ENCODE measurements around the gene CHD9. TPM values are rescaled to one million over a fixed set of nuclear protein-coding genes. Genes with fewer than 3 reads are reported as not detected.

CHD9 gene
- total and polyA plus RNA-seq, 9 of the 15 experiments (the other 6 are each of a cell fraction or from before 2014, with no cell fraction given): 29.0 to 69.3 (median 40.6) TPM

- Histone ChIP-seq H3K27me3 (ENCODE audit: control insufficient read depth in 2 of 2, insufficient read depth in 2 of 2, low read length in 2 of 2) (no peaks in the 10 kb centered on the region), H3K4me3 (no peak overlapping the region), H3K9me3 (replicated peaks; ENCODE audit: control insufficient read depth, insufficient read depth, low read depth, low read length) (no peaks in the 10 kb centered on the region; the same call in 1 of the 2 replicates), H3K9me1 (ENCODE audit: control insufficient read depth, insufficient read depth, low read length) (no peaks in the 10 kb centered on the region), H3K36me3 (ENCODE audit: control insufficient read depth, insufficient read depth, low read length) (peaks cover 26% of the 10 kb centered on the region), H3K79me2 (ENCODE audit: control insufficient read depth, insufficient read depth, low read length) (peaks cover 76% of the 10 kb centered on the region), H3K4me1 (replicated peaks in 1 of 2; ENCODE audit: control insufficient read depth in 2 of 2, insufficient read depth in 2 of 2, low read length in 2 of 2) (no peaks in the 10 kb centered on the region), H2AFZ (ENCODE audit: low read depth, low read length) (no peak overlapping the region), H3K27ac (ENCODE audit: extremely low read depth, low read depth, low read length) (no peak overlapping the region), H3K9ac (ENCODE audit: insufficient read depth in 1 of 2, low read depth in 2 of 2, low read length in 2 of 2) (no peak overlapping the region), H4K20me1 (replicated peaks; ENCODE audit: control insufficient read depth, insufficient read depth, low read length) (no peaks in the 10 kb centered on the region), H3K4me2 (ENCODE audit: insufficient read depth, low read length) (no peak overlapping the region)
- TF ChIP-seq KHSRP (IDR thresholded peaks at IDR 0.05) (no peak), RREB1 (CRISPR knock-in tag; IDR thresholded peaks at IDR 0.05) (no peak), L3MBTL2 (IDR thresholded peaks at IDR 0.05) (no peak), MNT (conservative IDR thresholded peaks at IDR 0.05) (no peak), LEF1 (IDR thresholded peaks at IDR 0.05) (no peak), ZNF316 (IDR thresholded peaks at IDR 0.05) (peak; percentile 49; the same call in 1 of the 2 replicates), DEAF1 (CRISPR knock-in tag; IDR thresholded peaks at IDR 0.05) (no peak)
- in situ Hi-C loops (cut with MboI): no loop called here
- ATAC-seq (no peak), DNase-seq (ENCODE audit: extremely low read depth in 1 of 4, low spot score in 3 of 4) (no peak), FAIRE-seq (no peak)
- intact Hi-C loops (cut with micrococcal nuclease): no loop called here
- no TSS peak for BruUV-seq (replicated peaks)
- ChIA-PET CTCF (ENCODE audit: low intra/inter-chr PET ratio) (no interaction called here), POLR2A (interaction anchor here (1.5 kb wide), 1 partner anchor 9 kb away, joined by 7 read pairs; no protein-coding TSS in a partner anchor)
These were observed 98.3 kb downstream of the CHD9 start for GRCh38 chr16:53153130-53153529.
